Measurements from ENCODE around the gene SLC9A1.

SLC9A1 gene

GRCh38 chr1:27147842-27148518 is 6.9 kb downstream of the SLC9A1 start:
- TF ChIP-seq ZFX (IDR thresholded peaks at IDR 0.05; ENCODE audit: borderline replicate concordance) (no peak), CTCF (IDR thresholded peaks at IDR 0.05) (no peak)
- H3K27ac ChIP-seq, result peak overlapping the region; percentile 100

GRCh38 chr1:27145934-27146354 is 9.0 kb downstream of the SLC9A1 start:
- TF ChIP-seq CTCF (IDR thresholded peaks at IDR 0.05) (no peak), ZFX (IDR thresholded peaks at IDR 0.05; ENCODE audit: borderline replicate concordance) (no peak)
- peak overlapping the region; percentile 100 for H3K27ac ChIP-seq

GRCh38 chr1:27144920-27145661 is 9.8 kb downstream of the SLC9A1 start:
- TF ChIP-seq CTCF (IDR thresholded peaks at IDR 0.05), result no peak
- no peak for TF ChIP-seq ZFX (IDR thresholded peaks at IDR 0.05; ENCODE audit: borderline replicate concordance)
- peak overlapping the region; percentile 100 for H3K27ac ChIP-seq

- peak overlapping the region; percentile 100 for H3K27ac ChIP-seq
- no peak for TF ChIP-seq ZFX (IDR thresholded peaks at IDR 0.05; ENCODE audit: borderline replicate concordance)
- TF ChIP-seq CTCF (IDR thresholded peaks at IDR 0.05), result no peak
These were observed 10.7 kb downstream of the SLC9A1 start for GRCh38 chr1:27144049-27144748.

- H3K27ac ChIP-seq, result peak overlapping the region; percentile 100
These were observed 11.5 kb downstream of the SLC9A1 start for GRCh38 chr1:27143401-27143800.

GRCh38 chr1:27142464-27142863 is 12.5 kb downstream of the SLC9A1 start:
- TF ChIP-seq ZFX (IDR thresholded peaks at IDR 0.05; ENCODE audit: borderline replicate concordance) (no peak), CTCF (IDR thresholded peaks at IDR 0.05) (no peak)
- peak overlapping the region; percentile 100 for H3K27ac ChIP-seq

More at GRCh38 chr1:27143401-27143800, 11.5 kb downstream of the SLC9A1 start:
- TF ChIP-seq ZFX (IDR thresholded peaks at IDR 0.05; ENCODE audit: borderline replicate concordance), result no peak
- no peak for TF ChIP-seq CTCF (IDR thresholded peaks at IDR 0.05)
